K562 (cell line): Measurements from ENCODE around the gene GPR22. TPM values are rescaled to one million over a fixed set of nuclear protein-coding genes. Genes with fewer than 3 reads are reported as not detected.

Experiments used
- ATAC-seq: fragments of 200-7000 bp; cut with Tn5 transposase; 3 replicates; pipeline ENCODE4 v1.9.1; 2020; ENCODE audit warnings: moderate library complexity
- BruUV-seq: library from RNA; stranded (reverse); fragments of 400-500 nt; replicated peaks from 2 replicates; lab custom pipeline; 2021; lab: Mats Ljungman, UMichigan
- CTCF ChIA-PET: fragments of 300-600 bp; formaldehyde crosslinking; extraction: SDS; loops from one replicate; lab custom pipeline; 2021; ENCODE audit warnings: low intra/inter-chr PET ratio; lab: Yijun Ruan, JAX
- POLR2A ChIA-PET: fragments of 300-600, 350-650 bp; sonication (Branson Sonifier 250); formaldehyde crosslinking; extraction: SDS; loops from one replicate; lab custom pipeline; 2021; ENCODE audit warnings: antibody characterized with exemption, inconsistent platforms; lab: Yijun Ruan, JAX
- DNase-seq, 4 experiments: peaks; one replicate each; pipeline versions ENCODE4 v3.0.0 to v3.0.0-alpha.2; 2011 to 2018; ENCODE audit warnings: low spot score in 3 of 4, mixed read lengths in 3 of 4; ENCODE audit errors: extremely low read depth in 1 of 4
- FAIRE-seq: peaks from 2 replicates; lab custom pipeline; 2011; peaks lifted over from hg19 to GRCh38; lab: Jason Lieb, UNC
- H2AFZ ChIP-seq: 2 replicates; pipeline ENCODE4 v1.6.0; 2011; ENCODE audit warnings: low read depth, low read length, control low read depth, inconsistent platforms
- H3K27ac ChIP-seq: fragments of 200-600 bp; 3 replicates; pipeline ENCODE4 v1.8.0; 2011; ENCODE audit warnings: low read depth, mild to moderate bottlenecking, control low read depth, inconsistent platforms, low read length, moderate library complexity, mixed read lengths; ENCODE audit errors: extremely low read depth
- H3K27me3 ChIP-seq, 2 experiments: fragments of 300-600 bp in 1 of 2; 2 replicates in 1 of 2; 3 replicates in 1 of 2; pipeline versions ENCODE4 v1.6.0 to v1.8.0; 2011; ENCODE audit warnings: inconsistent platforms in 2 of 2, low read length in 2 of 2, mild to moderate bottlenecking in 1 of 2, mixed read lengths in 1 of 2, moderate library complexity in 1 of 2; ENCODE audit not compliant: control insufficient read depth in 2 of 2, insufficient read depth in 2 of 2
- H3K36me3 ChIP-seq: fragments of 300-600 bp; 3 replicates; pipeline ENCODE4 v1.8.0; 2011; ENCODE audit warnings: mild to moderate bottlenecking, low read length, inconsistent platforms; ENCODE audit not compliant: control insufficient read depth, insufficient read depth
- H3K4me1 ChIP-seq, 2 experiments: fragments of 200-600 bp in 1 of 2; replicated peaks in 1 of 2; 2 replicates in 1 of 2; 3 replicates in 1 of 2; pipeline versions ENCODE4 v1.5.1 to v1.8.0; 2011; ENCODE audit warnings: inconsistent platforms in 2 of 2, low read length in 2 of 2, mild to moderate bottlenecking in 1 of 2, mixed read lengths in 1 of 2, moderate library complexity in 1 of 2; ENCODE audit not compliant: control insufficient read depth in 2 of 2, insufficient read depth in 2 of 2
- H3K4me2 ChIP-seq: 2 replicates; pipeline ENCODE4 v1.6.1; 2011; ENCODE audit warnings: low read length, control low read depth, inconsistent platforms, mixed read lengths; ENCODE audit not compliant: insufficient read depth
- H3K4me3 ChIP-seq: fragments of 200-600 bp; sonication (generic), shearing (Covaris generic); 2 replicates; pipeline ENCODE4 v1.5.1; 2016; ENCODE audit warnings: control low read depth, inconsistent platforms
- H3K79me2 ChIP-seq: fragments of 200-600 bp; 3 replicates; pipeline ENCODE4 v1.8.0; 2011; ENCODE audit warnings: low read length, inconsistent platforms; ENCODE audit not compliant: control insufficient read depth, insufficient read depth
- H3K9ac ChIP-seq, 2 experiments: 2 replicates each; pipeline versions ENCODE4 v1.6.0 to v1.6.1; 2011; ENCODE audit warnings: low read depth in 2 of 2, low read length in 2 of 2, control low read depth in 1 of 2, inconsistent platforms in 1 of 2, mild to moderate bottlenecking in 1 of 2, mixed read lengths in 1 of 2; ENCODE audit not compliant: insufficient read depth in 1 of 2
- H3K9me1 ChIP-seq: one replicate; pipeline ENCODE4 v1.6.0; 2011; ENCODE audit warnings: inconsistent platforms, mild to moderate bottlenecking, low read length, moderate library complexity; ENCODE audit not compliant: control insufficient read depth, insufficient read depth
- H3K9me3 ChIP-seq: replicated peaks from 2 replicates; pipeline ENCODE4 v1.5.1; 2011; ENCODE audit warnings: low read depth, low read length, inconsistent platforms; ENCODE audit not compliant: control insufficient read depth, insufficient read depth
- H4K20me1 ChIP-seq: replicated peaks from 2 replicates; pipeline ENCODE4 v1.6.1; 2011; ENCODE audit warnings: low read length, inconsistent platforms, mixed read lengths; ENCODE audit not compliant: control insufficient read depth, insufficient read depth
- ESRRB ChIP-seq: fragments of 250-450 bp; sonication (Bioruptor Pico); IDR thresholded peaks from 2 replicates; pipeline ENCODE4 v1.5.0; 2020; ENCODE audit warnings: mild to moderate bottlenecking, moderate library complexity, borderline replicate concordance
- HEY1 ChIP-seq: fragments of 250-450 bp; sonication (Bioruptor Pico); IDR thresholded peaks from 2 replicates; pipeline ENCODE4 v1.5.0; 2020; ENCODE audit warnings: mild to moderate bottlenecking, moderate library complexity, borderline replicate concordance
- NEUROD1 ChIP-seq: fragments of 150-350 bp; IDR thresholded peaks from 2 replicates; pipeline ENCODE4 v1.6.1; 2014; ENCODE audit warnings: borderline replicate concordance, low read length, low read depth; ENCODE audit not compliant: partially characterized antibody
- SMARCE1 ChIP-seq: fragments of 450-650 bp; IDR thresholded peaks from 2 replicates; pipeline ENCODE4 v1.7.1; 2016; ENCODE audit warnings: mild to moderate bottlenecking
- SPI1 ChIP-seq: IDR thresholded peaks from 2 replicates; pipeline ENCODE4 v1.6.1; 2011; ENCODE audit warnings: low read depth, low read length, control low read depth, borderline replicate concordance
- WGBS: fragments of 100-300 bp; shearing (Covaris generic); methylation state at CpG from one replicate; pipeline ENCODE4 v1.1.6; 2016; ENCODE audit warnings: low coverage, mixed read lengths; ENCODE audit not compliant: insufficient coverage; ENCODE audit errors: missing lambda C conversion rate; 5-methylcytosine and 5-hydroxymethylcytosine counted together
- in situ Hi-C: fragments of 300-500 bp; cut with MboI; formaldehyde crosslinking; loops from 4 replicates; pipeline ENCODE4 v1.15.0; 2018; ENCODE audit warnings: inconsistent platforms, mixed read lengths
- intact Hi-C: fragments of 100-400 bp; cut with micrococcal nuclease; formaldehyde crosslinking; loops from 2 replicates; pipeline ENCODE4 v1.14.2; 2022
- polyA plus RNA-seq, 8 experiments: library from polyadenylated mRNA; depleted of rRNA in 4 of 8; stranded (reverse) in 5 of 8; unstranded in 3 of 8; fragments of >200 nt; fragmentation: Nextera tagmentation in 2 of 8; fragmentation: Illumina TruSeq in 1 of 8; extraction: Ambion mirVana in 2 of 8; extraction: Trizol in 1 of 8; gene quantifications; 2 replicates each; pipeline versions ENCODE4 v1.2.1 to v1.2.3, GENCODE V29; 2011 to 2014; ENCODE audit warnings: inconsistent platforms in 1 of 8, missing spikeins in 1 of 8
- total RNA-seq, 7 experiments: library from RNA; depleted of rRNA in 6 of 7; stranded (reverse); fragments of >200 nt in 6 of 7; fragmentation: Illumina TruSeq in 2 of 7; extraction: Trizol in 2 of 7; gene quantifications; 2 replicates each; pipeline versions ENCODE4 v1.2.1 to v1.2.3, GENCODE V29; 2011 to 2021; ENCODE audit warnings: low replicate concordance in 1 of 7
- TF ChIP-seq, protein P1 (sequence below): fragments of 450-650 bp; IDR thresholded peaks from 2 replicates; pipeline ENCODE4 v1.6.1; 2017; ENCODE audit warnings: antibody characterized with exemption, mild to moderate bottlenecking
- TF ChIP-seq, protein P2 (sequence below): fragments of 250-450 bp; sonication (Bioruptor Pico); IDR thresholded peaks from 2 replicates; pipeline ENCODE4 v1.4.0; 2020; ENCODE audit warnings: mild to moderate bottlenecking

The GPR22 gene
- total and polyA plus RNA-seq, 9 of the 15 experiments (the other 6 are each of a cell fraction or from before 2014, with no cell fraction given) = 0.07 to 0.20 TPM; not detected in 7

DNA sequence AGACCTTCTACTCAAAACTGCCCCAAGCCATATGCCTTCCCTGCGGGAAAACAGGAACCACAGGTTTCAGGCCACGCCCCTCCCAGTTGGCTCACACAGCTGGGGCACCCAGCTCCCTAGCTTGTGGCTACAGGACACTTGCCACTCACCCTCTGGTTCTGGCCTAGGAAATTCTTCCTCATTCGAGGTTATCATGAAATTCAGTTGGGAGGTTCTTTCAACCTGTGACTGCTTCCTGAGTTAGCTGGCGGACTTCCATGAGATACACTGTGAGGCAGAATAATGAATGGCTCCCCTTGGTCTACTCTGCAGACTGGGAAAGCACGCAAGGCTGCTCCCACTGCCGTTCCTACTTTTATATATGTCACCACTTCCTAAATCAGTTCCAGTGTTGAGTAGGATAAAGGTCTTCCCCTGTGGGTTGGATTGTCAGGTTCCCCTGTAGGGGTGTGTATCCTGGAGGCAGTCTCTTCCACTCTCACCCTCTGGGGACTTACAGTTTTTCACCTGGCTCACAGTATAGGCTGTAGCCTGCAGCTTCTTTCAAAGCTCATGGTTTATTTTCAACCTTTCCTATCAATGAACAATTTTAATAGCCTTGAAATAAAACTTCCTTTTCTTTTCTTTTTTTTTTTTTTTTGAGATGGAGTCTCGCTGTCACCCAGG is 37.0 kb downstream of the GPR22 start:
- H3K4me3 ChIP-seq = no peak overlapping the region
- no TSS peak for BruUV-seq

More for the DNA sequence above, 37.0 kb downstream of the GPR22 start:
- ChIA-PET CTCF (no interaction called here), POLR2A (interaction anchor here (0.5 to 0.6 kb wide), 2 partner anchors 139 to 729 kb away, joined by 3 read pairs; no protein-coding TSS in a partner anchor)
- Histone ChIP-seq H3K36me3 (peaks cover 6% of the 10 kb centered on the region; the same call in 1 of the 3 replicates), H4K20me1 (no peaks in the 10 kb centered on the region), H3K9me3 (no peaks in the 10 kb centered on the region), H2AFZ (no peak overlapping the region), H3K9me1 (no peaks in the 10 kb centered on the region), H3K4me2 (no peak overlapping the region), H3K4me1 (peaks cover 4 to 8% of the 10 kb centered on the region in 2 experiments; a peak in 2 of 5 replicates), H3K9ac (peak overlapping the region in 1 of 2 experiments; percentile 9; a peak in 1 of 4 replicates), H3K79me2 (peaks cover 2% of the 10 kb centered on the region; the same call in 1 of the 3 replicates), H3K27me3 (no peaks in the 10 kb centered on the region), H3K27ac (no peak overlapping the region)
- in situ Hi-C loops = no loop called here
- DNase-seq = peak in 1 of 4 experiments; percentile 14
- TF ChIP-seq, protein P1, sequence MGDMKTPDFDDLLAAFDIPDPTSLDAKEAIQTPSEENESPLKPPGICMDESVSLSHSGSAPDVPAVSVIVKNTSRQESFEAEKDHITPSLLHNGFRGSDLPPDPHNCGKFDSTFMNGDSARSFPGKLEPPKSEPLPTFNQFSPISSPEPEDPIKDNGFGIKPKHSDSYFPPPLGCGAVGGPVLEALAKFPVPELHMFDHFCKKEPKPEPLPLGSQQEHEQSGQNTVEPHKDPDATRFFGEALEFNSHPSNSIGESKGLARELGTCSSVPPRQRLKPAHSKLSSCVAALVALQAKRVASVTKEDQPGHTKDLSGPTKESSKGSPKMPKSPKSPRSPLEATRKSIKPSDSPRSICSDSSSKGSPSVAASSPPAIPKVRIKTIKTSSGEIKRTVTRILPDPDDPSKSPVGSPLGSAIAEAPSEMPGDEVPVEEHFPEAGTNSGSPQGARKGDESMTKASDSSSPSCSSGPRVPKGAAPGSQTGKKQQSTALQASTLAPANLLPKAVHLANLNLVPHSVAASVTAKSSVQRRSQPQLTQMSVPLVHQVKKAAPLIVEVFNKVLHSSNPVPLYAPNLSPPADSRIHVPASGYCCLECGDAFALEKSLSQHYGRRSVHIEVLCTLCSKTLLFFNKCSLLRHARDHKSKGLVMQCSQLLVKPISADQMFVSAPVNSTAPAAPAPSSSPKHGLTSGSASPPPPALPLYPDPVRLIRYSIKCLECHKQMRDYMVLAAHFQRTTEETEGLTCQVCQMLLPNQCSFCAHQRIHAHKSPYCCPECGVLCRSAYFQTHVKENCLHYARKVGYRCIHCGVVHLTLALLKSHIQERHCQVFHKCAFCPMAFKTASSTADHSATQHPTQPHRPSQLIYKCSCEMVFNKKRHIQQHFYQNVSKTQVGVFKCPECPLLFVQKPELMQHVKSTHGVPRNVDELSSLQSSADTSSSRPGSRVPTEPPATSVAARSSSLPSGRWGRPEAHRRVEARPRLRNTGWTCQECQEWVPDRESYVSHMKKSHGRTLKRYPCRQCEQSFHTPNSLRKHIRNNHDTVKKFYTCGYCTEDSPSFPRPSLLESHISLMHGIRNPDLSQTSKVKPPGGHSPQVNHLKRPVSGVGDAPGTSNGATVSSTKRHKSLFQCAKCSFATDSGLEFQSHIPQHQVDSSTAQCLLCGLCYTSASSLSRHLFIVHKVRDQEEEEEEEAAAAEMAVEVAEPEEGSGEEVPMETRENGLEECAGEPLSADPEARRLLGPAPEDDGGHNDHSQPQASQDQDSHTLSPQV = no peak
- TF ChIP-seq ESRRB (CRISPR knock-in tag) (no peak), SMARCE1 (no peak), HEY1 (CRISPR knock-in tag) (no peak), NEUROD1 (no peak), SPI1 (0 out of 2 replicates have a peak, but pooled peaks have one; percentile 15)
- TF ChIP-seq, protein P2, sequence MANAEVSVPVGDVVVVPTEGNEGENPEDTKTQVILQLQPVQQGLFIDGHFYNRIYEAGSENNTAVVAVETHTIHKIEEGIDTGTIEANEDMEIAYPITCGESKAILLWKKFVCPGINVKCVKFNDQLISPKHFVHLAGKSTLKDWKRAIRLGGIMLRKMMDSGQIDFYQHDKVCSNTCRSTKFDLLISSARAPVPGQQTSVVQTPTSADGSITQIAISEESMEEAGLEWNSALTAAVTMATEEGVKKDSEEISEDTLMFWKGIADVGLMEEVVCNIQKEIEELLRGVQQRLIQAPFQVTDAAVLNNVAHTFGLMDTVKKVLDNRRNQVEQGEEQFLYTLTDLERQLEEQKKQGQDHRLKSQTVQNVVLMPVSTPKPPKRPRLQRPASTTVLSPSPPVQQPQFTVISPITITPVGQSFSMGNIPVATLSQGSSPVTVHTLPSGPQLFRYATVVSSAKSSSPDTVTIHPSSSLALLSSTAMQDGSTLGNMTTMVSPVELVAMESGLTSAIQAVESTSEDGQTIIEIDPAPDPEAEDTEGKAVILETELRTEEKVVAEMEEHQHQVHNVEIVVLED = no peak
- 61% methylated on average over 6 of the region's 7 CpGs for WGBS
- peak; percentile 67 for ATAC-seq
- no peak for FAIRE-seq
- intact Hi-C loops = no loop called here
